Measurements from ENCODE around the gene FAM234B.

Gene FAM234B

DNA sequence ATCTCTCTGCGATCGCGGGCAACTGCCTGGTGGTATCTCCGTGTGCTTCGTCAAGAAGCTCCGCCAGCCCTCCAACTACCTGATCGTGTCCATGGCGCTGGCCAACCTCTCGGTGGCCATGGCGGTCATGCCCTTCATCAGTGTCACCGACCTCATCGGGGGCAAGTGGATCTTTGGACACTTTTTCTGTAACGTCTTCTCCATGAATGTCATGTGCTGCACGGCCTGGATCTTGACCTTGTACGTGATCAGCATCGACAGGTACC lies 42.5 kb upstream of the FAM234B start:
- H3K27ac ChIP-seq (ENCODE audit: low read depth, low read length), result no peak overlapping the region
- peak overlapping the region; percentile 64 for H3K4me3 ChIP-seq (ENCODE audit: low read depth, low read length)
- peak overlapping the region; percentile 19 for H3K9ac ChIP-seq (ENCODE audit: low read length)
- no peaks in the 10 kb centered on the region for H3K9me3 ChIP-seq (ENCODE audit: control insufficient read depth, insufficient read depth, low read depth, low read length)
- peaks cover 24% of the 10 kb centered on the region for H3K4me1 ChIP-seq (ENCODE audit: control insufficient read depth, insufficient read depth, low read length)
- peaks cover 38% of the 10 kb centered on the region for H3K27me3 ChIP-seq (ENCODE audit: control insufficient read depth, insufficient read depth, low read length)
- H3K36me3 ChIP-seq (ENCODE audit: control insufficient read depth, insufficient read depth, low read length), result no peaks in the 10 kb centered on the region

DNA sequence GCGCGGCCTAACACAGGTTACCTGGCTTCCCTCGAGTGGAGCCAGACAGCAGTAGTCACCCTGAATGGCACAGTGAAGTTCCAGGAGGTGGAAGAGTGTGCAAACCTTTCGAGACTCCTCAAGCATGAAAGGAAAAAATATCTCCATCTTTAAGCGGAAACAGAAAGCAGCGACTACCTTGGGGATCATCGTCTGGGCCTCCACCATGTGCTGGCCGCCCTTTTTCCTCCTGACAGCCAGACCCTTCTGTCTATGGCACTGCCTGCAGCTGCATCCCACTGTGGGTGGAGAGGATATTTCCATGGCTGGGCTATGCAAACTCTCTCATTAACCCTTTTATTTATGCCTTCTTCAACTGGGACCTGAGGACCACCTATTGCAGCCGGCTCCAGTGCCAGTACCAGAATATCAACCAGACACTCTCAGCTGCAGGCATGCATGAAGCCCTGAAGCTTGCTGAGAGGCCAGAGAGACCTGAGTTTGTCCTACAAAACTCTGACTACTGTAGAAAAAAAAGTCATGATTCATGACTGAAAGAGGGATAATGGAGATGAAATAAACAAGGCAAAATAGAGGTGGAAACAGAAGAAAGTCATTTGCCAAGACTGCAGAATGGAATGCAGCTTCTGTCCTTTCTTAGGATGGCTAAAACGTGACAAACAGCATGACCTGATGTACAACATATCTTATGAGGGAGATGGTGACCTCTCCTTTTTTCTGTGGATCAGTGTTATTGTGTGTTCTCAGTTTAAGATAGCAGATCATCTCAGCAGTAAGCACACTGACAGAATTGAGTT lies 41.7 kb upstream of the FAM234B start:
- peaks cover 24% of the 10 kb centered on the region for H3K4me1 ChIP-seq (ENCODE audit: control insufficient read depth, insufficient read depth, low read length)
- no peaks in the 10 kb centered on the region for H3K36me3 ChIP-seq (ENCODE audit: control insufficient read depth, insufficient read depth, low read length)
- no peak overlapping the region for H3K4me3 ChIP-seq (ENCODE audit: low read depth, low read length)
- H3K27me3 ChIP-seq (ENCODE audit: control insufficient read depth, insufficient read depth, low read length), result peaks cover 38% of the 10 kb centered on the region
- H3K9ac ChIP-seq (ENCODE audit: low read length), result no peak overlapping the region
- no peaks in the 10 kb centered on the region for H3K9me3 ChIP-seq (ENCODE audit: control insufficient read depth, insufficient read depth, low read depth, low read length)
- no peak overlapping the region for H3K27ac ChIP-seq (ENCODE audit: low read depth, low read length)

DNA sequence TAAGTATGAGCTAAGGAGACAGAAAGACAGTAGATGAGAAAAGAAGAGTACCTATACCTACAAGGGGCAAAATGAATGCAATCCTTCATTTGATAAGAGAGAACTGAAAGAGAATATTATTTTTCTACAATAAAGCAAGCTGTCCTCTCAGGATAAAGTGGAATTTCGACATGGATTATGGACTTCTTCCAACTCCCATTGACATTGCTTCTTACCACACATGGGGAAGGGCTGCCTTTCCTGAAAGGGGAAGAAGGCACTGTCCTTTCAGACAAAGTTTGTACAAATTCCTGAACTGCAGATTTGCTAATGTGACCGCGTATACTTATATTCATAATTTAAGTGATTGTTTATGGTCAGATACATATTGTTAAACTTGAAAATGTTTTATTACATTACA lies 39.8 kb upstream of the FAM234B start:
- no peak overlapping the region for H3K4me3 ChIP-seq (ENCODE audit: low read depth, low read length)
- H3K9me3 ChIP-seq (ENCODE audit: control insufficient read depth, insufficient read depth, low read depth, low read length), result no peaks in the 10 kb centered on the region
- H3K27ac ChIP-seq (ENCODE audit: low read depth, low read length), result no peak overlapping the region
- H3K36me3 ChIP-seq (ENCODE audit: control insufficient read depth, insufficient read depth, low read length), result no peaks in the 10 kb centered on the region
- no peak overlapping the region for H3K9ac ChIP-seq (ENCODE audit: low read length)
- H3K4me1 ChIP-seq (ENCODE audit: control insufficient read depth, insufficient read depth, low read length), result peaks cover 22% of the 10 kb centered on the region
- H3K27me3 ChIP-seq (ENCODE audit: control insufficient read depth, insufficient read depth, low read length), result peaks cover 29% of the 10 kb centered on the region

DNA sequence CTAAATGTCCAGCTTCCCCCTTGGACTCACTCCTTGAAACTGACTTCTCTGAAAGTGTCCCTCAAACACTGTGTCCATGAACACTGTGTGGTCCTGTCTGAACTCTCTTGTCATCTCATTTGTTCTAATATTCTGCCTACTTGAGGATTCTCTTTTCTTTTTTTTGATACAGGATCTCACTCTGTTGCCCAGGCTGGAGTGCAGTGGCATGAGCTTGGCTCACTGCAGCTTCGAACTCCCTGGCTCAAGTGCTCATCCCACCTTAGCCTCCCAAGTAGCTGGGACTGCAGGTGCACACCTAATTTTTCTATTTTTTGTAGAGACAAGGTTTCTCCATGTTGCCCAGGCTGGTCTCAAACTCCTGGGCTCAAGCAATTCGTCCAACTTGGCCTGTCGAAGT lies 39.2 kb upstream of the FAM234B start:
- Histone ChIP-seq H3K27ac (ENCODE audit: low read depth, low read length) (no peak overlapping the region), H3K36me3 (ENCODE audit: control insufficient read depth, insufficient read depth, low read length) (no peaks in the 10 kb centered on the region), H3K27me3 (ENCODE audit: control insufficient read depth, insufficient read depth, low read length) (peaks cover 29% of the 10 kb centered on the region), H3K9me3 (ENCODE audit: control insufficient read depth, insufficient read depth, low read depth, low read length) (no peaks in the 10 kb centered on the region), H3K4me3 (ENCODE audit: low read depth, low read length) (no peak overlapping the region), H3K9ac (ENCODE audit: low read length) (no peak overlapping the region), H3K4me1 (ENCODE audit: control insufficient read depth, insufficient read depth, low read length) (peaks cover 20% of the 10 kb centered on the region)

DNA sequence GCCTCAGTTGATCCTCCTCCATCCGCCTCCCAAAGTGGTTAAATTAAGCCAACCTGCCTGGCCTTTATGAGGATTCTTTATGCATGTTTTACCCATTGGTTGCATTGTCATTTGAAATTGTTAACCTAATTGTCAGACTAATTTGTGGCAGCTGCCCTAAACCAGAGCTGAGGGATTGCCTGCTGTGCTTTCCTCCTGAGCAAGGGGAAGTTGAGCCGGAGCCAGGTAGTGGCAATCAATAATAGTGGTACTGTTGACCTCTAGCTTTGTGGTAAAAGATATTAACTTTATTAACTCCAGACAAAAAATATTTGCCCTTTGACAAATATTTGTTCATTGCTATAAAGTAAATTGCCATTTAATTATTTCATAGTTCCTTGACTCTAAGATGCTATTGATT lies 38.5 kb upstream of the FAM234B start:
- Histone ChIP-seq H3K4me1 (ENCODE audit: control insufficient read depth, insufficient read depth, low read length) (peaks cover 20% of the 10 kb centered on the region), H3K27ac (ENCODE audit: low read depth, low read length) (no peak overlapping the region), H3K27me3 (ENCODE audit: control insufficient read depth, insufficient read depth, low read length) (peaks cover 29% of the 10 kb centered on the region), H3K9ac (ENCODE audit: low read length) (no peak overlapping the region), H3K9me3 (ENCODE audit: control insufficient read depth, insufficient read depth, low read depth, low read length) (no peaks in the 10 kb centered on the region), H3K4me3 (ENCODE audit: low read depth, low read length) (no peak overlapping the region), H3K36me3 (ENCODE audit: control insufficient read depth, insufficient read depth, low read length) (no peaks in the 10 kb centered on the region)

DNA sequence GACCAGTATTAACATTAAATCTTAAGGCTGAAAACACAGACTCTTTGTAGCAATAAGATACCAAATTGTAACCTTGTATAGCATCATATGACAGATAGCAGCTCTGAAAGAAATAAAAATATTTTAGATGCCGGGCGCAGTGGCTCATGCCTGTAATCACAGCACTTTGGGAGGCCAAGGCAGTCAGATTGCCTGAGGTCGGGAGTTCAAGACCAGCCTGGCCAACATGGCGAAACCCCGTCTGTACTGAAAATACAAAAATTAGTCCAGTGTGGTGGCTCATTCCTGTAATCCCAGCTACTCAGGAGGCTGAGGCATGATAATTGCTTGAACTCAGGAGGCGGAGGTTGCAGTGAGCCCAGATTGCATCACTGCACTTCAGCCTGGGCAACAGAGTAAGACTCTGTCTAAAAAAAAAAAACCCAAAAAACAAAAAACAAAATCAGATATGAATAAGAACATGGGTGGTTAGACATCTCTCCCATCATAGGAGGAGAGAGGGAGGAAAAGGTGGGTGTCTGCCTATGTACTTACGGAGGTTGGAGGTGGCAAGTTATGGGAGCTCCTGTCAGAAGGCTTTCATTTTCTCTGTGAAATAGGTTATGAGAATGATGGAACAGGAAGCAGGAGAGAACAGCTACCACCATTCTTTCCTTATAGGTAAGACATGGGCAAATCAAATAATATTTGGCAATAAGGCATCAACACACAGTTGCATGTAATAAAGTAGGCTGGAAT lies 36.5 kb upstream of the FAM234B start:
- Histone ChIP-seq H3K9ac (ENCODE audit: low read length) (no peak overlapping the region), H3K4me3 (ENCODE audit: low read depth, low read length) (no peak overlapping the region), H3K27me3 (ENCODE audit: control insufficient read depth, insufficient read depth, low read length) (peaks cover 16% of the 10 kb centered on the region), H3K36me3 (ENCODE audit: control insufficient read depth, insufficient read depth, low read length) (no peaks in the 10 kb centered on the region), H3K9me3 (ENCODE audit: control insufficient read depth, insufficient read depth, low read depth, low read length) (no peaks in the 10 kb centered on the region), H3K27ac (ENCODE audit: low read depth, low read length) (no peak overlapping the region), H3K4me1 (ENCODE audit: control insufficient read depth, insufficient read depth, low read length) (peaks cover 16% of the 10 kb centered on the region)

DNA sequence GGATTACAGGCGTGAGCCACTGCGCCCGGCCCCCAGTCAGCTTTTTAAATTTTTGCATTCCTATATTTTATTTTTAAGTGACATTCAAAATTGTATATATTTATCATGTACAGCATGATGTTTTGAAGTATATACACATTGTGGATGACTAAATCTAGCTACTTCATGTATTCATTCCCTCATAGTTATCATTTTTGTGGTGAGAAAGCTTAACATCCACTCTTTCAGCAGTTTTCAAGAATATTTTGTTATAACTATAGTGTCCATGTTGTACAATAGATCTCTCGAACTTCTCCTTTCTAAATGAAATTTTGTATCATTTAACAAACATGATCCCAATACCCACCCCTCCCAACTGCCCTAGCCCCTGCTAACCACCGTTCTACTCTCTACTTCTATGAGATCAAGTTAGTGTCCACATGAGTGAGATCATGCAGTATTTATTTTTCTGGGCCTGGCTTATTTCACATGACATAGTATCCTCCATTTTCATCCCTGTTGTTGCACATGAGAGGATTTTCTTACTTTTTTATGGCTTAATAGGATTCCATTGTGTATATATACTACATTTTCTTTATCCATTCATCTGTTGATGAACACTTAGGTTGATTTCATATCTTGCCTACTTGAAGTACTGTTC lies 35.3 kb upstream of the FAM234B start:
- H3K36me3 ChIP-seq (ENCODE audit: control insufficient read depth, insufficient read depth, low read length), result no peaks in the 10 kb centered on the region
- H3K4me1 ChIP-seq (ENCODE audit: control insufficient read depth, insufficient read depth, low read length), result peaks cover 16% of the 10 kb centered on the region
- no peak overlapping the region for H3K4me3 ChIP-seq (ENCODE audit: low read depth, low read length)
- no peaks in the 10 kb centered on the region for H3K9me3 ChIP-seq (ENCODE audit: control insufficient read depth, insufficient read depth, low read depth, low read length)
- peaks cover 5% of the 10 kb centered on the region; the same call in 1 of the 2 replicates for H3K27me3 ChIP-seq (ENCODE audit: control insufficient read depth, insufficient read depth, low read length)
- H3K27ac ChIP-seq (ENCODE audit: low read depth, low read length), result no peak overlapping the region
- H3K9ac ChIP-seq (ENCODE audit: low read length), result no peak overlapping the region

DNA sequence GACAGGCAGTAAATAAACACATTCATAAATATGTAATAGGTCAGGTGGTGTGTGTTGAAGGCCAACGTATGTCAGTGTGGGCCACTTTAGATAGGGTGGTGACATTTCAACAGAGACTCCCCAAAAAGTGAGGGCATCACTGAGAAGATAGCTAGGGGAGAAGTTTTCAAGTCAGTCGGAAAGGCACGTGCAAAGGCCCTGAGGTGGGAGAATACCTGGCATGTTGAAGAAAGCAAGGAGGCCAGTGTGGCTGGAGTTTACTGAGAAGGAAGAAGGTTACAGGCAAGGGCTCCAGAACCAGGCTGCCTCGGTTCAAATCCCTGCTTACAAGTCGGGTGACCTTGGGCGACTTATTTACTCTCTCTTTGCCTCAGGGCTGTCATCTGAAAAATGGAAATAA lies 33.1 kb upstream of the FAM234B start:
- Histone ChIP-seq H3K4me3 (ENCODE audit: low read depth, low read length) (no peak overlapping the region), H3K9me3 (ENCODE audit: control insufficient read depth, insufficient read depth, low read depth, low read length) (no peaks in the 10 kb centered on the region), H3K27me3 (ENCODE audit: control insufficient read depth, insufficient read depth, low read length) (no peaks in the 10 kb centered on the region), H3K4me1 (ENCODE audit: control insufficient read depth, insufficient read depth, low read length) (peaks cover 6% of the 10 kb centered on the region; the same call in 1 of the 2 replicates), H3K36me3 (ENCODE audit: control insufficient read depth, insufficient read depth, low read length) (no peaks in the 10 kb centered on the region), H3K9ac (ENCODE audit: low read length) (no peak overlapping the region), H3K27ac (ENCODE audit: low read depth, low read length) (no peak overlapping the region)

DNA sequence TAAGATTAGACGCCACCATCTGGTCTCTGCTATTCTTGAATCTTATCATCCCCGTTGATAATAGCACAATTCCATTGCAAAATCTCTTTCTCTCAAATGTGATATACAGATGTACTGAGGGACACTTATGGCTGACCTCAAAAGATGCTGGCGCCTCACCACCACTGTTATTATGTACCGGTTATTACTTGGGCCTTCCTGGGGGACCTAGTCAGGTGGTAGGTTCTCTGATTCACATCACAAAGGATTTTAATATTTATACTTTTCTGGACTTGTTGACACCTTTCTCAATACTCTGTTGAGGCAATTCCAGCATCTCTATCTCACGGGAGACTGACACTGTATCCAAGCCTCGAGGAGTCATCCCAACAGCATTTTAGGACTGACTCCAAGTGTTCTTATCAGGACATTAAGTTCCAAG lies 21.3 kb upstream of the FAM234B start:
- H3K36me3 ChIP-seq (ENCODE audit: control insufficient read depth, insufficient read depth, low read length), result no peaks in the 10 kb centered on the region
- H3K27me3 ChIP-seq (ENCODE audit: control insufficient read depth, insufficient read depth, low read length), result no peaks in the 10 kb centered on the region
- H3K4me3 ChIP-seq (ENCODE audit: low read depth, low read length), result no peak overlapping the region
- H3K9me3 ChIP-seq (ENCODE audit: control insufficient read depth, insufficient read depth, low read depth, low read length), result no peaks in the 10 kb centered on the region
- H3K27ac ChIP-seq (ENCODE audit: low read depth, low read length), result no peak overlapping the region
- no peaks in the 10 kb centered on the region for H3K4me1 ChIP-seq (ENCODE audit: control insufficient read depth, insufficient read depth, low read length)
- no peak overlapping the region for H3K9ac ChIP-seq (ENCODE audit: low read length)

DNA sequence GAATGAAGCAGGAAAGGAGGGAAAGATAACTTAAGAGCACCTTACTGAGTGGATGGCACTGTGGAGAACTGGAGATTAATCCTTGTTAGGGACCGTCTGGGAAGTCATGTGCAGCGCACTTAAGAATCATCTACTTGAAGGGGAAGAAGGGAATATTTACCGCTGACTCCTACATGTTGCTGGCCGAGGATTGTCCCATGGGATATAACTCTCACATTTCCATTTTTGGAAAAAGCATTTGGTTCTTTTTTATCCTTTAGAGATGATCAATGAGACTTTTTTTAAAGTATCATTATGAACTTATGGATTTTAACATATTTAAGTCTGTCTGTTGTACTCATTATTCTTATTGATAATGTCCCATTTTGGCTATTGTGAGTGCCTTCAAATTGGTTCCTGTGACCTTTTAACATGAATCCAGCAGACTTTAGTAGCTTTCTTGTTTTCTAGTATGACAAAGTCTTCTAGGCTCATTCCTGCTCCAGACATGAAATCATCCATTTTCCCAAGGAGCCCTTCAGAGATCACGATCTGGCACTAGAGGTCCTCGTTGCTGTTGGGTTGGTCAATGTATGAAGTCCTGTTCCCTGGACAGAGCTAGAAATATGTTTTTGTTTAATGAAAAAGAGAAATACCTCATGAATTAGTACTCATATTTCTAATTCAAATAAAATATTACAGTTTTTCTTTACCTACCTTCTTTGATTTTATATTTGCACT lies 20.2 kb upstream of the FAM234B start:
- Histone ChIP-seq H3K27me3 (ENCODE audit: control insufficient read depth, insufficient read depth, low read length) (no peaks in the 10 kb centered on the region), H3K9ac (ENCODE audit: low read length) (no peak overlapping the region), H3K36me3 (ENCODE audit: control insufficient read depth, insufficient read depth, low read length) (no peaks in the 10 kb centered on the region), H3K4me1 (ENCODE audit: control insufficient read depth, insufficient read depth, low read length) (peaks cover 2% of the 10 kb centered on the region; the same call in 1 of the 2 replicates), H3K4me3 (ENCODE audit: low read depth, low read length) (no peak overlapping the region), H3K27ac (ENCODE audit: low read depth, low read length) (no peak overlapping the region), H3K9me3 (ENCODE audit: control insufficient read depth, insufficient read depth, low read depth, low read length) (no peaks in the 10 kb centered on the region)

DNA sequence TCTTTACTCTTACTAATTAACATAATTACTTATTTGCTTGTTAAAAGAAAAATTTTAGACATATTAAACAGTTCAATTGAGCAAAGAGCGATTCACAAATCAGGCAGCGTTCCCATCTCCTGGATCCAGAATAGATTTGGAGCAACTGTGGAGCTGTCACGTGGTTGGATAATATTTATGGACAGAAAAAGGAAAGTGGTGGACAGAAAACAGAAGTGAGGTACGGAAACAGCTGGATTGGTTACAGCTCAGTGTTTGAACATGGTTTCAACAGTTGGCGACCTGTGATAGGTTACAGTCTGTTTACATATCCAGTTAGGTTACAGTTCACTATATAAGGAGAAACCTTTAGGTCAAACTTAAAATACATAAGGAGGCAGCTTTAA lies 19.7 kb upstream of the FAM234B start:
- Histone ChIP-seq H3K27me3 (ENCODE audit: control insufficient read depth, insufficient read depth, low read length) (no peaks in the 10 kb centered on the region), H3K27ac (ENCODE audit: low read depth, low read length) (no peak overlapping the region), H3K4me1 (ENCODE audit: control insufficient read depth, insufficient read depth, low read length) (peaks cover 7% of the 10 kb centered on the region; the same call in 1 of the 2 replicates), H3K9ac (ENCODE audit: low read length) (no peak overlapping the region), H3K4me3 (ENCODE audit: low read depth, low read length) (no peak overlapping the region), H3K36me3 (ENCODE audit: control insufficient read depth, insufficient read depth, low read length) (no peaks in the 10 kb centered on the region), H3K9me3 (ENCODE audit: control insufficient read depth, insufficient read depth, low read depth, low read length) (no peaks in the 10 kb centered on the region)
